ENCODE data around the gene SPA17. TPM values are rescaled to one million over a fixed set of nuclear protein-coding genes. Genes with fewer than 3 reads are reported as not detected.

The SPA17 gene
- total RNA-seq, 1 donor from 2014 or later = 67.2 TPM

DNA sequence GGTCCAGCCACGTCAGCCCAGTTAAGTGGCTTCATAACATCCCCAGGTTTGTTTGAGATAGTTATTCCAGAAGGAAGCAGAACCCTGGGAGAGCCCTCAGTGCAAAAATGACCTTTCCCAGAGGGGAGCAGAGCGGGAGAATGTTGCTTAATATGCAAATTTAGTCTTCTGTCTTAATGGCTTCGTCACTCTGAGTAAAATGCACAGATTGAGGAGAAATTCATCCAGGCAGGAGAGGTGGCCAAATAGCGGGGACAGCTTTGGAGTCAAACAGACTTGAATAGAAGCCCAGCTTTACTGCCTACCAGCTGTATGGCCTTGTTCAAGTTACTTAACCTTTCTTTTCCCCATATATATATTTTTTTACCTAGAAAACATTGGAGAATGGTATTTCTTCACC lies 53.8 kb downstream of the SPA17 start:
- H3K27ac Mint-ChIP-seq = no peak overlapping the region
- no peak for DNase-seq (ENCODE audit: low spot score)
- H3K4me2 ChIP-seq = no peak overlapping the region
- no peaks in the 10 kb centered on the region for H3K9me3 ChIP-seq (ENCODE audit: low read depth)
- no peaks in the 10 kb centered on the region for H3K36me3 Mint-ChIP-seq
- peaks cover 28% of the 10 kb centered on the region for H3K4me1 ChIP-seq
- H3K9me3 Mint-ChIP-seq = no peaks in the 10 kb centered on the region
- H3K27me3 Mint-ChIP-seq (ENCODE audit: insufficient read depth, low read depth) = peaks cover 21% of the 10 kb centered on the region
- peaks cover 42% of the 10 kb centered on the region for H3K4me1 Mint-ChIP-seq
- no peak overlapping the region for H3K9ac ChIP-seq
- no peak overlapping the region for H3K27ac ChIP-seq
- no peak for TF ChIP-seq EZH2 (IDR thresholded peaks at IDR 0.05)
- no peak for TF ChIP-seq CTCF (IDR thresholded peaks at IDR 0.05)
- no peak for TF ChIP-seq EZH2phosphoT487 (IDR thresholded peaks at IDR 0.05)
- H4K20me1 ChIP-seq (ENCODE audit: low read depth) = no peaks in the 10 kb centered on the region
- H3K79me2 ChIP-seq (ENCODE audit: low read depth) = no peaks in the 10 kb centered on the region
- no peak overlapping the region for H2AFZ ChIP-seq (replicated peaks)
- peaks cover 32% of the 10 kb centered on the region for H3K27me3 ChIP-seq
- H3F3A ChIP-seq (ENCODE audit: low read depth) = no peaks in the 10 kb centered on the region
- H3K36me3 ChIP-seq = no peaks in the 10 kb centered on the region
- H3K4me3 Mint-ChIP-seq = no peak overlapping the region
- H3K4me3 ChIP-seq = no peak overlapping the region

DNA sequence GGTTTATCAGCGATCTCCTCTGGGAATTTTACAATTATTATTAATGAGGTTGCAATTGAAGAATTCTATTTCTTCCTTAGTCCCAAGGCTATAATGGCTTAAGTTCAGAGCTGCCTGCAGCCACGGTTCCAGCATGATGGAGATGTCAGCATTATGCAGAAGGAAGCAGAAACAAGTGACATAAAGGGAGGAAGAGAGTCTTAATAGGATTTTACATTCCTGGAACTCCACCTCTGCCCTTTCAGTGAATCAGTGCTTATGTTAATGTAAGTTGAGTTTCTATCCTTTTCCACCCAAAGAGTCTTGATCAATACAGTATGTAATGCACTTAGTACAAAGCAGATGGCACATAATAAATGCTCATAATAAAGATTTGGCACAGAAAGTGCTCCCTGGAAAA lies 54.4 kb downstream of the SPA17 start:
- Histone ChIP-seq H3K4me3 (no peak overlapping the region), H3K36me3 (no peaks in the 10 kb centered on the region), H3K27me3 (peaks cover 26% of the 10 kb centered on the region), H3K4me1 (peaks cover 27% of the 10 kb centered on the region), H2AFZ (replicated peaks) (no peak overlapping the region), H3F3A (ENCODE audit: low read depth) (no peaks in the 10 kb centered on the region), H3K27ac (no peak overlapping the region), H3K9me3 (ENCODE audit: low read depth) (no peaks in the 10 kb centered on the region), H4K20me1 (ENCODE audit: low read depth) (no peaks in the 10 kb centered on the region), H3K9ac (no peak overlapping the region), H3K79me2 (ENCODE audit: low read depth) (no peaks in the 10 kb centered on the region), H3K4me2 (peak overlapping the region; percentile 15)
- H3K36me3 Mint-ChIP-seq = no peaks in the 10 kb centered on the region
- no peaks in the 10 kb centered on the region for H3K9me3 Mint-ChIP-seq
- peaks cover 35% of the 10 kb centered on the region for H3K4me1 Mint-ChIP-seq
- no peak overlapping the region for H3K4me3 Mint-ChIP-seq
- DNase-seq (ENCODE audit: low spot score) = no peak
- H3K27ac Mint-ChIP-seq = no peak overlapping the region
- H3K27me3 Mint-ChIP-seq (ENCODE audit: insufficient read depth, low read depth) = peaks cover 21% of the 10 kb centered on the region
- no peak for TF ChIP-seq EZH2 (IDR thresholded peaks at IDR 0.05)
- TF ChIP-seq EZH2phosphoT487 (IDR thresholded peaks at IDR 0.05) = no peak
- TF ChIP-seq CTCF (IDR thresholded peaks at IDR 0.05) = no peak

DNA sequence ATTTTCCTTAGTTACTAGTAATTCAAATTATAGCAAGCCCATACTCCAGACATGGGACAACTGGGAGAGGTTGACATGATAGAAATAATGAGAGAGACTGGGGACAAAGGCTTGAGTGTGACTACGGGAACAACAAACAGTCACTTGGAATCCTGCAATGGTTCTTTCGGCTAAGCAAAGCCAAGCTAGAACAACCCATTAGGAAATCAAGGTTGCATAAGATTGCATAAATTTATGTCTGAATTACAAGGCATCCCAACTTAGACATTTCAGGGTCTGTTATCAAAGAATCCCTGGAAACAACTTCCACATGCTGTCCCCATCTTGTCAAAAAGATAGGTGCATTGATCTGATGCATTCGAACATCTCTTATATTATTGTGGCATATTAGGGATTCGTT lies 55.9 kb downstream of the SPA17 start:
- Mint-ChIP-seq H3K27me3 (ENCODE audit: insufficient read depth, low read depth) (peaks cover 18% of the 10 kb centered on the region), H3K9me3 (no peaks in the 10 kb centered on the region), H3K27ac (no peak overlapping the region), H3K36me3 (no peaks in the 10 kb centered on the region), H3K4me3 (no peak overlapping the region), H3K4me1 (peaks cover 21% of the 10 kb centered on the region)
- no peak overlapping the region for H2AFZ ChIP-seq (replicated peaks)
- DNase-seq (ENCODE audit: low spot score) = no peak
- H3K9ac ChIP-seq = no peak overlapping the region
- TF ChIP-seq EZH2 (IDR thresholded peaks at IDR 0.05) (no peak), EZH2phosphoT487 (IDR thresholded peaks at IDR 0.05) (no peak)
- no peaks in the 10 kb centered on the region for H3F3A ChIP-seq (ENCODE audit: low read depth)
- peaks cover 27% of the 10 kb centered on the region for H3K27me3 ChIP-seq
- H3K9me3 ChIP-seq (ENCODE audit: low read depth) = no peaks in the 10 kb centered on the region
- H3K4me2 ChIP-seq = no peak overlapping the region
- no peaks in the 10 kb centered on the region for H3K36me3 ChIP-seq
- no peak overlapping the region for H3K27ac ChIP-seq
- H3K4me3 ChIP-seq = no peak overlapping the region
- H4K20me1 ChIP-seq (ENCODE audit: low read depth) = no peaks in the 10 kb centered on the region
- H3K79me2 ChIP-seq (ENCODE audit: low read depth) = no peaks in the 10 kb centered on the region
- H3K4me1 ChIP-seq = peaks cover 22% of the 10 kb centered on the region

DNA sequence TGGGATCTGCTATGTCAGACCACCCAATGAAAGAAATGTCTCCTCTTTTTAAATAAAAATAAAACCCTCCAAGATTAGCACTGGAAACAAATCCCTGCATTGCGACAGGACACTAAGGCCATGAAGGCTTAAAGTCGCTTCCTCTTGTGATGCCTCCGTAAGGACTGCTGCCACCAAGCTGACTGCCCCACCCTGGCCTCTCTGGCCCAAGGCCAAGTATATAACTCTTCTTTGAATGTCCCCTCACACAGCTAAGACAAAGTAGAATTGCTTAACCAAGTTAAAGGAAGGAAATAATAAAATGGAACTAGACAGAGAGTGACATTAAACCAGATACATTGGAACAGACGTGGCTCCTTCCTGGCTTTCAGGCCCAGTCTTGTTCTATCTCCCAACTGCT lies 58.5 kb downstream of the SPA17 start:
- Histone ChIP-seq H2AFZ (replicated peaks) (no peak overlapping the region), H3F3A (ENCODE audit: low read depth) (no peaks in the 10 kb centered on the region), H3K4me2 (no peak overlapping the region), H3K9ac (no peak overlapping the region), H3K27me3 (peaks cover 33% of the 10 kb centered on the region), H3K36me3 (no peaks in the 10 kb centered on the region), H3K27ac (no peak overlapping the region), H3K4me3 (no peak overlapping the region), H4K20me1 (ENCODE audit: low read depth) (no peaks in the 10 kb centered on the region), H3K4me1 (peaks cover 8% of the 10 kb centered on the region), H3K79me2 (ENCODE audit: low read depth) (no peaks in the 10 kb centered on the region), H3K9me3 (ENCODE audit: low read depth) (no peaks in the 10 kb centered on the region)
- no peak for TF ChIP-seq CTCF (IDR thresholded peaks at IDR 0.05)
- no peak for TF ChIP-seq EZH2phosphoT487 (IDR thresholded peaks at IDR 0.05)
- no peak for TF ChIP-seq EZH2 (IDR thresholded peaks at IDR 0.05)
- Mint-ChIP-seq H3K27ac (no peak overlapping the region), H3K9me3 (no peaks in the 10 kb centered on the region), H3K4me3 (no peak overlapping the region), H3K4me1 (peaks cover 13% of the 10 kb centered on the region), H3K36me3 (no peaks in the 10 kb centered on the region), H3K27me3 (ENCODE audit: insufficient read depth, low read depth) (peaks cover 8% of the 10 kb centered on the region)
- DNase-seq (ENCODE audit: low spot score) = no peak
